HepG2 (cell line): ENCODE measurements around the gene CDYL. TPM values are rescaled to one million over a fixed set of nuclear protein-coding genes. Genes with fewer than 3 reads are reported as not detected.

ENCODE experiments used
- EEA1 ChIP-seq: sonication (generic); formaldehyde crosslinking; IDR thresholded peaks from 2 replicates; pipeline ENCODE4 v1.5.1; 2020; ENCODE audit warnings: mild to moderate bottlenecking, missing genetic modification reagents, borderline replicate concordance
- FOSL2 ChIP-seq: sonication (generic); formaldehyde crosslinking; IDR thresholded peaks from 2 replicates; pipeline ENCODE4 v1.4.0; 2020; ENCODE audit warnings: missing genetic modification reagents
- SNRNP70 ChIP-seq: fragments of 200-400 bp; formaldehyde crosslinking; IDR thresholded peaks from 2 replicates; pipeline ENCODE4 v1.6.1; 2017; ENCODE audit warnings: mild to moderate bottlenecking, low read depth, low read length, moderate library complexity
- ZBTB3 ChIP-seq: sonication (generic); formaldehyde crosslinking; IDR thresholded peaks from 2 replicates; pipeline ENCODE4 v1.4.0; 2020; ENCODE audit warnings: low read depth, mild to moderate bottlenecking, moderate library complexity, missing genetic modification reagents, borderline replicate concordance
- ZBTB8A ChIP-seq: sonication (generic); formaldehyde crosslinking; IDR thresholded peaks from 2 replicates; pipeline ENCODE4 v1.4.0; 2020; ENCODE audit warnings: mild to moderate bottlenecking, low read depth, missing genetic modification reagents, borderline replicate concordance
- polyA plus RNA-seq, 8 experiments: library from polyadenylated mRNA; depleted of rRNA in 3 of 8; stranded (reverse) in 7 of 8; unstranded in 1 of 8; fragments of >200 nt; fragmentation: Illumina TruSeq in 4 of 8; extraction: Trizol in 4 of 8; gene quantifications; 2 replicates each; pipeline versions ENCODE4 v1.2.1 to v1.2.3, GENCODE V29; 2011 to 2016; ENCODE audit warnings: low read depth in 4 of 8, missing spikeins in 1 of 8, mixed read lengths in 1 of 8; ENCODE audit not compliant: insufficient read depth in 1 of 8
- total RNA-seq, 5 experiments: library from RNA; depleted of rRNA; stranded (reverse); fragments of >200 nt; fragmentation: Illumina TruSeq; extraction: Trizol; gene quantifications; 2 replicates each; pipeline ENCODE4 v1.2.3, GENCODE V29; 2016; ENCODE audit warnings: low read depth in 1 of 5
- TF ChIP-seq, protein P1 (sequence below): sonication (generic); formaldehyde crosslinking; IDR thresholded peaks from 2 replicates; pipeline ENCODE4 v1.4.0; 2020; ENCODE audit warnings: low read depth, missing genetic modification reagents
- TF ChIP-seq, protein P2 (sequence below): sonication (generic); formaldehyde crosslinking; IDR thresholded peaks from 2 replicates; pipeline ENCODE4 v1.9.0; 2022; ENCODE audit warnings: low read depth, missing genetic modification reagents
- TF ChIP-seq, protein P3 (sequence below): sonication (generic); formaldehyde crosslinking; IDR thresholded peaks from 2 replicates; pipeline ENCODE4 v1.4.0; 2020; ENCODE audit warnings: missing genetic modification reagents, mild to moderate bottlenecking, borderline replicate concordance

CDYL gene
- total and polyA plus RNA-seq, 2 of the 13 experiments (the other 11 are each of a cell fraction or from before 2014, with no cell fraction given), result 22.8 to 105 TPM

DNA sequence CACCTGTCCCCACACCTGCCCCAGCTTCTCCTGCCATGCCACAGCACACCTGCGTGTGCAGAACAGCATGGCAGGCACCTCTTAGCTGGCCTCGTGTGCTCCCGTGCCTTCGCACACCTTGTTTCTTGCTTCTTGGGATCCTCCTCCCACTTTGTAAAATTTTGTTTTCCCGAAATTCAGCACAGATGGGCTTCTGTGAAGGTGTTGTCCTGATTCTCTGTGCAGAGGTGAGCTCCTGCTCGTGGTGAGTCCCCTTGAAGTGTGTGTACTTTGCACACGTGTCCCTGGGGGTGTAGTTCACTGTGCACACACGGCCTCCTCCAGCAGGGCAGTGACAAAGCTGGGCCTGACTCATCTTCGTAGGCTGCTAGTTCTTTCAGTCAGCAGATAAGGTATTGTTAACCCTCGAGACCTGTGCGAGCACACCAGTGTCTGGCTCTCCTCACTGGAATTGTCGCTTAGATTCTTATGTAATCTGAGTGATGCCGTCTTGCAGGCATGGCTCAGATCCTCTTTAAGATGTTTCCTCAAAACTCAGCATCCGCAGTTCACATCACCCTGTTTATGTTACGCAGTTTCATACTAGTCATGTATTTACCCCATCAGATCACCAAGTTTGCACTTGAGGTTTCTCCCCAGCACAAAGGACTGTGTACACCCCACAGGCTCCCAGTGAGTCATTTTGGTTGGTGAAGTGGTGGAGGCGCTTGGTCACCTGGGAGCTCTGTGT lies 77.7 kb downstream of the CDYL start (continued):
- TF ChIP-seq, protein P1, sequence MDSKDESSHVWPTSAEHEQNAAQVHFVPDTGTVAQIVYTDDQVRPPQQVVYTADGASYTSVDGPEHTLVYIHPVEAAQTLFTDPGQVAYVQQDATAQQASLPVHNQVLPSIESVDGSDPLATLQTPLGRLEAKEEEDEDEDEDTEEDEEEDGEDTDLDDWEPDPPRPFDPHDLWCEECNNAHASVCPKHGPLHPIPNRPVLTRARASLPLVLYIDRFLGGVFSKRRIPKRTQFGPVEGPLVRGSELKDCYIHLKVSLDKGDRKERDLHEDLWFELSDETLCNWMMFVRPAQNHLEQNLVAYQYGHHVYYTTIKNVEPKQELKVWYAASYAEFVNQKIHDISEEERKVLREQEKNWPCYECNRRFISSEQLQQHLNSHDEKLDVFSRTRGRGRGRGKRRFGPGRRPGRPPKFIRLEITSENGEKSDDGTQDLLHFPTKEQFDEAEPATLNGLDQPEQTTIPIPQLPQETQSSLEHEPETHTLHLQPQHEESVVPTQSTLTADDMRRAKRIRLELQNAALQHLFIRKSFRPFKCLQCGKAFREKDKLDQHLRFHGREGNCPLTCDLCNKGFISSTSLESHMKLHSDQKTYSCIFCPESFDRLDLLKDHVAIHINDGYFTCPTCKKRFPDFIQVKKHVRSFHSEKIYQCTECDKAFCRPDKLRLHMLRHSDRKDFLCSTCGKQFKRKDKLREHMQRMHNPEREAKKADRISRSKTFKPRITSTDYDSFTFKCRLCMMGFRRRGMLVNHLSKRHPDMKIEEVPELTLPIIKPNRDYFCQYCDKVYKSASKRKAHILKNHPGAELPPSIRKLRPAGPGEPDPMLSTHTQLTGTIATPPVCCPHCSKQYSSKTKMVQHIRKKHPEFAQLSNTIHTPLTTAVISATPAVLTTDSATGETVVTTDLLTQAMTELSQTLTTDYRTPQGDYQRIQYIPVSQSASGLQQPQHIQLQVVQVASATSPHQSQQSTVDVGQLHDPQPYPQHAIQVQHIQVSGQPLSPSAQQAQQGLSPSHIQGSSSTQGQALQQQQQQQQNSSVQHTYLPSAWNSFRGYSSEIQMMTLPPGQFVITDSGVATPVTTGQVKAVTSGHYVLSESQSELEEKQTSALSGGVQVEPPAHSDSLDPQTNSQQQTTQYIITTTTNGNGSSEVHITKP (CRISPR knock-in tag), result no peak
- no peak for TF ChIP-seq SNRNP70
- TF ChIP-seq, protein P2, sequence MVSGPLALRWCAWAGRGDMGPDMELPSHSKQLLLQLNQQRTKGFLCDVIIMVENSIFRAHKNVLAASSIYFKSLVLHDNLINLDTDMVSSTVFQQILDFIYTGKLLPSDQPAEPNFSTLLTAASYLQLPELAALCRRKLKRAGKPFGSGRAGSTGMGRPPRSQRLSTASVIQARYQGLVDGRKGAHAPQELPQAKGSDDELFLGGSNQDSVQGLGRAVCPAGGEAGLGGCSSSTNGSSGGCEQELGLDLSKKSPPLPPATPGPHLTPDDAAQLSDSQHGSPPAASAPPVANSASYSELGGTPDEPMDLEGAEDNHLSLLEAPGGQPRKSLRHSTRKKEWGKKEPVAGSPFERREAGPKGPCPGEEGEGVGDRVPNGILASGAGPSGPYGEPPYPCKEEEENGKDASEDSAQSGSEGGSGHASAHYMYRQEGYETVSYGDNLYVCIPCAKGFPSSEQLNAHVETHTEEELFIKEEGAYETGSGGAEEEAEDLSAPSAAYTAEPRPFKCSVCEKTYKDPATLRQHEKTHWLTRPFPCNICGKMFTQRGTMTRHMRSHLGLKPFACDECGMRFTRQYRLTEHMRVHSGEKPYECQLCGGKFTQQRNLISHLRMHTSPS, result no peak
- no peak for TF ChIP-seq ZBTB3 (CRISPR knock-in tag)
- TF ChIP-seq, protein P3, sequence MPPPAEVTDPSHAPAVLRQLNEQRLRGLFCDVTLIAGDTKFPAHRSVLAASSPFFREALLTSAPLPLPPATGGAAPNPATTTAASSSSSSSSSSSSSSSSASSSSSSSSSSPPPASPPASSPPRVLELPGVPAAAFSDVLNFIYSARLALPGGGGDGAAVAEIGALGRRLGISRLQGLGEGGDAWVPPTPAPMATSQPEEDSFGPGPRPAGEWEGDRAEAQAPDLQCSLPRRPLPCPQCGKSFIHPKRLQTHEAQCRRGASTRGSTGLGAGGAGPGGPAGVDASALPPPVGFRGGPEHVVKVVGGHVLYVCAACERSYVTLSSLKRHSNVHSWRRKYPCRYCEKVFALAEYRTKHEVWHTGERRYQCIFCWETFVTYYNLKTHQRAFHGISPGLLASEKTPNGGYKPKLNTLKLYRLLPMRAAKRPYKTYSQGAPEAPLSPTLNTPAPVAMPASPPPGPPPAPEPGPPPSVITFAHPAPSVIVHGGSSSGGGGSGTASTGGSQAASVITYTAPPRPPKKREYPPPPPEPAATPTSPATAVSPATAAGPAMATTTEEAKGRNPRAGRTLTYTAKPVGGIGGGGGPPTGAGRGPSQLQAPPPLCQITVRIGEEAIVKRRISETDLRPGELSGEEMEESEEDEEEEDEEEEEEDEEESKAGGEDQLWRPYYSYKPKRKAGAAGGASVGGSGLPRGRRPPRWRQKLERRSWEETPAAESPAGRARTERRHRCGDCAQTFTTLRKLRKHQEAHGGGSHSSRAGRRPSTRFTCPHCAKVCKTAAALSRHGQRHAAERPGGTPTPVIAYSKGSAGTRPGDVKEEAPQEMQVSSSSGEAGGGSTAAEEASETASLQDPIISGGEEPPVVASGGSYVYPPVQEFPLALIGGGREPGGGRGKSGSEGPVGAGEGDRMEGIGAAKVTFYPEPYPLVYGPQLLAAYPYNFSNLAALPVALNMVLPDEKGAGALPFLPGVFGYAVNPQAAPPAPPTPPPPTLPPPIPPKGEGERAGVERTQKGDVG (CRISPR knock-in tag), result no peak
- TF ChIP-seq FOSL2 (CRISPR knock-in tag), result peak; percentile 83
- TF ChIP-seq EEA1 (CRISPR knock-in tag), result no peak
- TF ChIP-seq ZBTB8A (CRISPR knock-in tag), result no peak
